Prostate gland (tissue), 2 donors: Measurements from ENCODE around the gene RPL28.

Source experiments
- CTCF ChIP-seq, 4 experiments: fragments of 200-600 bp in 2 of 4; fragments of 450-650 bp in 2 of 4; sonication (generic) in 2 of 4; IDR thresholded peaks; 1 replicate in 3 of 4; 2 replicates in 1 of 4; pipeline ENCODE4 v1.5.1; 2016 to 2019; ENCODE audit warnings: antibody characterized with exemption in 4 of 4, mild to moderate bottlenecking in 2 of 4, moderate library complexity in 2 of 4
- POLR2A ChIP-seq: fragments of 450-650 bp; IDR thresholded peaks from one replicate; pipeline ENCODE4 v1.6.1; 2016; ENCODE audit warnings: antibody characterized with exemption, mild to moderate bottlenecking
- POLR2AphosphoS5 ChIP-seq: sonication (generic); formaldehyde crosslinking; IDR thresholded peaks from one replicate; pipeline ENCODE4 v1.6.1; 2017; ENCODE audit warnings: antibody characterized with exemption

DNA sequence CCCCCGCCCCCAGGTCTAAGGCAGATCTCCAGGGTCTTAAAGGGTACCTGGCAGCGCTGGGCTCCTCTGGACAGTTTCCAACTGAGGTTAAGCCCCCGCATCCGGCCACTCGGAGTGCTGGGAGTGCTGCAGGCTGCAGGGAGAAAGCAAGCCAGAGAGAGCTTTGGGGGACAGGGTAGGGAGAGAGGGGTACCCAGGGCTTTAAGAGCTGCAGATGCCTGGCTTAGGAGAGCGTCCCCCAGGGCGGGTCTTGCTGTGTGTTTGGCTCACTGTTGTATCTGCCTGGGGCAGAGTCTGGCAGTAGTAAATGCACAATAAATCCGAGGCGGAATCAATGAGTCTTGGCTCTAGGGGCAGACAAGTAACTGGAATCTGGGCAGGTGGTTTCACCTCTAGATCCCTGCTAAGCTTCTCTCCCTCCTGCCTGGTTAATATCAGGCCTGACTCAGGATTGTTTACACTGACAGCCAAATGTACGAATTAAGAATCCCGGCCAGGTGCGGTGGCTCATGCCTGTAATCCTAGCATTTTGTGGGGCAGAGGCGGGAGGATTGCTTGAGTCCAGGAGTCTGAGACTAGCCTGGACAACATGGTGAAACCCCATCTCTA lies 30.4 kb upstream of the RPL28 start:
- no peak for TF ChIP-seq CTCF (IDR thresholded peaks at IDR 0.05)
- no peak for TF ChIP-seq POLR2A
- no peak for TF ChIP-seq POLR2AphosphoS5
